ENCODE measurements around the gene ESPL1. TPM values are rescaled to one million over a fixed set of nuclear protein-coding genes. Genes with fewer than 3 reads are reported as not detected.

The ESPL1 gene
- total and polyA plus RNA-seq, 10 donors, result 0.85 to 7.2 (median 2.6) TPM

- intact Hi-C loops (cut with DNase I; ENCODE audit: low total_unique reads), result no loop called here
- H3K36me3 ChIP-seq, result peaks cover 0 to under 1% (median 0%) of the 10 kb centered on the region in 6 donors
- TF ChIP-seq CTCF (IDR thresholded peaks at IDR 0.05 in 8 of 11, conservative IDR thresholded peaks at IDR 0.05 in 3 of 11), result no peak
- TF ChIP-seq POLR2AphosphoS5 (IDR thresholded peaks at IDR 0.05), result peak; percentile 44 to 53 (median 46)
- TF ChIP-seq POLR2A (IDR thresholded peaks at IDR 0.05), result peak in 1 of 3 donors; percentile 14
- WGBS, 5 donors, result 0 to 1% (median 1%) methylated on average over 29 to 51 of the region's 53 CpGs
- H3K27me3 ChIP-seq (replicated peaks in 1 of 7), result peaks cover 0 to 5% (median 0%) of the 10 kb centered on the region in 7 donors
- no peaks in the 10 kb centered on the region for H3K9me3 ChIP-seq
- H3K27ac ChIP-seq, result peak overlapping the region; percentile 97 to 98 (median 98)
- DNase-seq, result peak; percentile 95
- H3K4me1 ChIP-seq, result peaks cover 43 to 95% (median 82%) of the 10 kb centered on the region in 6 donors
- H3K4me3 ChIP-seq, result peak overlapping the region; percentile 75 to 93 (median 80)
Observed at GRCh38 chr12:53219956-53220693, 48.0 kb upstream of the ESPL1 start.

GRCh38 chr12:53220694-53221202 lies 47.4 kb upstream of the ESPL1 start:
- TF ChIP-seq CTCF (IDR thresholded peaks at IDR 0.05 in 8 of 11, conservative IDR thresholded peaks at IDR 0.05 in 3 of 11) (no peak), POLR2AphosphoS5 (IDR thresholded peaks at IDR 0.05) (peak; percentile 72 to 86 (median 85))
- peak overlapping the region; percentile 75 to 93 (median 80) for H3K4me3 ChIP-seq
- H3K4me1 ChIP-seq, result peaks cover 40 to 89% (median 76%) of the 10 kb centered on the region in 6 donors
- peak; percentile 96 for DNase-seq
- H3K36me3 ChIP-seq, result no peaks in the 10 kb centered on the region
- intact Hi-C loops (cut with DNase I; ENCODE audit: low total_unique reads), result no loop called here
- no peaks in the 10 kb centered on the region for H3K9me3 ChIP-seq
- peak overlapping the region; percentile 97 to 98 (median 98) for H3K27ac ChIP-seq
- WGBS, 5 donors, result 0 to 1% (median 1%) methylated on average over 30 to 42 of the region's 42 CpGs
- peaks cover 0 to 5% (median 0%) of the 10 kb centered on the region in 7 donors for H3K27me3 ChIP-seq (replicated peaks in 1 of 7)

- TF ChIP-seq CTCF (IDR thresholded peaks at IDR 0.05 in 8 of 11, conservative IDR thresholded peaks at IDR 0.05 in 3 of 11) (peak in 4 of 11 experiments; percentile 14 to 35 (median 16)), POLR2A (IDR thresholded peaks at IDR 0.05) (peak in 1 of 3 donors; percentile 29), POLR2AphosphoS5 (IDR thresholded peaks at IDR 0.05) (peak; percentile 67 to 83 (median 81))
- WGBS, 5 donors, result 0 to 2% (median 1%) methylated on average over 48 to 72 of the region's 72 CpGs
- peak overlapping the region; percentile 75 to 93 (median 80) for H3K4me3 ChIP-seq
- H3K4me1 ChIP-seq, result peaks cover 33 to 82% (median 69%) of the 10 kb centered on the region in 6 donors
- H3K36me3 ChIP-seq, result no peaks in the 10 kb centered on the region
- peak overlapping the region; percentile 97 to 98 (median 98) for H3K27ac ChIP-seq
- intact Hi-C loops (cut with DNase I; ENCODE audit: low total_unique reads), result no loop called here
- peaks cover 0 to 5% (median 0%) of the 10 kb centered on the region in 7 donors for H3K27me3 ChIP-seq (replicated peaks in 1 of 7)
- peak; percentile 92 for DNase-seq
- no peaks in the 10 kb centered on the region for H3K9me3 ChIP-seq
Observed at GRCh38 chr12:53221203-53222080, 46.7 kb upstream of the ESPL1 start.

Data from spleen (tissue), 11 donors.